ENCODE data around the gene IGF2R. TPM values are rescaled to one million over a fixed set of nuclear protein-coding genes. Genes with fewer than 3 reads are reported as not detected.

Gene IGF2R
- total and polyA plus RNA-seq, 2 donors from 2014 or later = 23.7 to 88.6 TPM

- no peak for TF ChIP-seq CTCF (IDR thresholded peaks at IDR 0.05; ENCODE audit: borderline replicate concordance, extremely low read depth, insufficient read depth)
- Histone ChIP-seq H3K27me3 (ENCODE audit: control insufficient read depth, insufficient read depth, low read length) (no peaks in the 10 kb centered on the region), H3K4me1 (ENCODE audit: control insufficient read depth in 2 of 3, insufficient read depth in 2 of 3, low read depth in 1 of 3, low read length in 3 of 3) (peaks cover 0 to 7% (median 0%) of the 10 kb centered on the region in 3 donors), H3K36me3 (ENCODE audit: control insufficient read depth in 2 of 3, insufficient read depth in 3 of 3, low read length in 3 of 3) (peaks cover 0 to 42% (median 26%) of the 10 kb centered on the region in 3 donors), H3K27ac (ENCODE audit: low read depth in 2 of 2, low read length in 2 of 2) (no peak overlapping the region), H3K4me3 (ENCODE audit: low read length in 3 of 3) (no peak overlapping the region), H3K9me3 (ENCODE audit: control insufficient read depth in 2 of 3, insufficient read depth in 1 of 3, low read length in 3 of 3) (no peaks in the 10 kb centered on the region), H3K9ac (ENCODE audit: low read length in 3 of 3) (no peak overlapping the region)
- intact Hi-C loops (cut with DNase I) = no loop called here
- FAIRE-seq (no peak), DNase-seq (no peak)
These were observed 62.6 kb downstream of the IGF2R start for GRCh38 chr6:160031442-160031841.

GRCh38 chr6:160031871-160032270 is 63.0 kb downstream of the IGF2R start:
- TF ChIP-seq CTCF (IDR thresholded peaks at IDR 0.05; ENCODE audit: borderline replicate concordance, extremely low read depth, insufficient read depth) = no peak
- peaks cover 0 to 7% (median 0%) of the 10 kb centered on the region in 3 donors for H3K4me1 ChIP-seq (ENCODE audit: control insufficient read depth in 2 of 3, insufficient read depth in 2 of 3, low read depth in 1 of 3, low read length in 3 of 3)
- intact Hi-C loops (cut with DNase I) = no loop called here
- H3K4me3 ChIP-seq (ENCODE audit: low read length in 3 of 3) = no peak overlapping the region
- FAIRE-seq (no peak), DNase-seq (no peak)
- H3K9me3 ChIP-seq (ENCODE audit: control insufficient read depth in 2 of 3, insufficient read depth in 1 of 3, low read length in 3 of 3) = no peaks in the 10 kb centered on the region
- no peak overlapping the region for H3K9ac ChIP-seq (ENCODE audit: low read length in 3 of 3)
- H3K36me3 ChIP-seq (ENCODE audit: control insufficient read depth in 2 of 3, insufficient read depth in 3 of 3, low read length in 3 of 3) = peaks cover 0 to 38% (median 22%) of the 10 kb centered on the region in 3 donors
- no peak overlapping the region for H3K27ac ChIP-seq (ENCODE audit: low read depth in 2 of 2, low read length in 2 of 2)
- no peaks in the 10 kb centered on the region for H3K27me3 ChIP-seq (ENCODE audit: control insufficient read depth, insufficient read depth, low read length)

- peaks cover 0 to 32% (median 20%) of the 10 kb centered on the region in 3 donors for H3K36me3 ChIP-seq (ENCODE audit: control insufficient read depth in 2 of 3, insufficient read depth in 3 of 3, low read length in 3 of 3)
- DNase-seq (no peak), FAIRE-seq (no peak)
- H3K4me3 ChIP-seq (ENCODE audit: low read length in 3 of 3) = no peak overlapping the region
- H3K9me3 ChIP-seq (ENCODE audit: control insufficient read depth in 2 of 3, insufficient read depth in 1 of 3, low read length in 3 of 3) = no peaks in the 10 kb centered on the region
- H3K4me1 ChIP-seq (ENCODE audit: control insufficient read depth in 2 of 3, insufficient read depth in 2 of 3, low read depth in 1 of 3, low read length in 3 of 3) = peaks cover 0 to 7% (median 0%) of the 10 kb centered on the region in 3 donors
- intact Hi-C loops (cut with DNase I) = no loop called here
- no peaks in the 10 kb centered on the region for H3K27me3 ChIP-seq (ENCODE audit: control insufficient read depth, insufficient read depth, low read length)
- no peak for TF ChIP-seq CTCF (IDR thresholded peaks at IDR 0.05; ENCODE audit: borderline replicate concordance, extremely low read depth, insufficient read depth)
- no peak overlapping the region for H3K27ac ChIP-seq (ENCODE audit: low read depth in 2 of 2, low read length in 2 of 2)
- H3K9ac ChIP-seq (ENCODE audit: low read length in 3 of 3) = no peak overlapping the region
These were observed 63.7 kb downstream of the IGF2R start for GRCh38 chr6:160032538-160032937.

All from kidney (tissue), 14 donors.